Retinal pigment epithelial cell (primary cell): ENCODE results near the gene CTTNBP2.

ENCODE experiments used
- DNase-seq: peaks from one replicate; pipeline ENCODE4 v3.0.0-alpha.2; 2010; ENCODE audit warnings: low read depth
- H3K4me3 ChIP-seq: 2 replicates; pipeline ENCODE4 v1.5.1; 2011; ENCODE audit warnings: mild to moderate bottlenecking, low read length, control low read depth, moderate library complexity
- TF ChIP-seq, protein P1 (sequence below): conservative IDR thresholded peaks from 2 replicates; pipeline ENCODE4 v1.5.1; 2011; ENCODE audit warnings: low read depth, low read length, control low read depth, inconsistent platforms

The CTTNBP2 gene

DNA sequence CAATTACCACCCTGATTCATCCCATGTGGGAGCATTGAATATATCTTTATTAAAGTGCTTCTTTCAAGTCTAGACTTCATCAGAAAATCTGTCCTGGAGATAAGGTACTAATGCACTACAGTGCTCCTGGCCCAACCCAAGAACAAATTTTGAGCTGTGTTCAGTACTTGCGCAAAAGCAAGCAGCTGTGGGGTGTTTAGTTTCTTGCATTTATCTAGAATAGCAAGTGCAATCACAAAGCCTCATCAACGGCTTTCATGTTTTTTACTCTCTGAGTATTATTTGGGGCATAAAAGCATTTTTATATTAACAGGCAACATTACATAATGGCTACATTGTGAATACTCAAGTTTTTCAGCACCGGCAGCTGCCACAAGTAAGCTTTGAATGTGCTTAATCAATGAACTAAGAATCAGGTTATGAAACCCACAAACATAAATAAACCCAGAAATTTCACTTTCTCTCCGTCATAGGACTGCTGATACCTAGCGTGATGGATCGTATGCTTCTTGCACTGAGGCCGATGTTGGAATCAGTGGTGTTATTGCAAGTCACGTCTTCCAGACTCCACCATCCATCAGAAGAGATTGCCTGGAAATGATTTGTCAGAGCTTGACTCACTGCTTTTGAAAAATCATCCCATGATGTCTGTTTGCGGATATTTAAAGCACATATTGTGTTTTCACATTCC lies 113.1 kb downstream of the CTTNBP2 start:
- H3K4me3 ChIP-seq, result no peak overlapping the region
- TF ChIP-seq, protein P1, sequence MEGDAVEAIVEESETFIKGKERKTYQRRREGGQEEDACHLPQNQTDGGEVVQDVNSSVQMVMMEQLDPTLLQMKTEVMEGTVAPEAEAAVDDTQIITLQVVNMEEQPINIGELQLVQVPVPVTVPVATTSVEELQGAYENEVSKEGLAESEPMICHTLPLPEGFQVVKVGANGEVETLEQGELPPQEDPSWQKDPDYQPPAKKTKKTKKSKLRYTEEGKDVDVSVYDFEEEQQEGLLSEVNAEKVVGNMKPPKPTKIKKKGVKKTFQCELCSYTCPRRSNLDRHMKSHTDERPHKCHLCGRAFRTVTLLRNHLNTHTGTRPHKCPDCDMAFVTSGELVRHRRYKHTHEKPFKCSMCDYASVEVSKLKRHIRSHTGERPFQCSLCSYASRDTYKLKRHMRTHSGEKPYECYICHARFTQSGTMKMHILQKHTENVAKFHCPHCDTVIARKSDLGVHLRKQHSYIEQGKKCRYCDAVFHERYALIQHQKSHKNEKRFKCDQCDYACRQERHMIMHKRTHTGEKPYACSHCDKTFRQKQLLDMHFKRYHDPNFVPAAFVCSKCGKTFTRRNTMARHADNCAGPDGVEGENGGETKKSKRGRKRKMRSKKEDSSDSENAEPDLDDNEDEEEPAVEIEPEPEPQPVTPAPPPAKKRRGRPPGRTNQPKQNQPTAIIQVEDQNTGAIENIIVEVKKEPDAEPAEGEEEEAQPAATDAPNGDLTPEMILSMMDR, result no peak
- DNase-seq, result no peak

DNA sequence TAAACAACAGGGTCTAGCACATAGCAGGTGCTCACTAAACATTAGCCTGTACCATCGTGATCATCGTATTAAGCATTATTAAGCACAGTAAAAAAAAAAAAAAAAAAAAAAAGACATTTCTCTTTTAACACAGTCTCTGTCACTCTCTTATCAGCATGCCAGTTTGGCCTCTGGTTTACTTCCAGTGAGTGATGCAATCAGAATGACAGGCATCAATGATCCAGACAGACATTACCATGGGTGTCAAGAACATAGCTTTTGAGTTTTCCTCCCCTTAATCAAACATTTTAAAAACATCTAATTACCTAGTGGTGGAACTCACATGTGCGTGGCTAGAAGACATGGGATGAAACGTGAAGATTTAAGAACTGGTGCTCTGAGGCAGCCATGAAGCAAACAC lies 115.8 kb downstream of the CTTNBP2 start:
- TF ChIP-seq, protein P1, result no peak
- DNase-seq, result no peak
- no peak overlapping the region for H3K4me3 ChIP-seq

DNA sequence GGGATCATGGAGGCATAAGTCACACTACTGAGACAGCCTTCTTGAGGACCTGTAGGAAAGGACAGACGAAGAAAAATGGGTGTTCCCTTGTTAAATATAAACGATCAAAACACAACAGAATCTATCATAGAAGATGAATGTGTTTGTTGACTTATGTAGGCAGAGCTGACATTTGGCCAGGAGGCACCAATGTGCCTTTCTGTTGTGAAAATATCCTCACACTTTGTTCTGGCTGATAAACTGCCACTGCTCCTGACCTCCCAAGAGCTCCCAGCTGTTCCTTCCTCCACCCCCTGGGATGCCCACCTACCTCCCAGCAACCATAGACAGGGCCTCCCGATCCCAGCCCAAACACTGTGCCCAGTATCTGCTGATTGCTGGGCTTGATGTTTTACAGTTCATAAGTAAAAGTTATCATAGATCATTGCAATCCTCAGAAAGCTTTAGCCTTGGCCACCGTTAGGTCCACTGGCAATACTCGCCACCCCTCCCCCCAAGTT lies 116.6 kb downstream of the CTTNBP2 start:
- DNase-seq, result no peak
- no peak overlapping the region for H3K4me3 ChIP-seq
- TF ChIP-seq, protein P1, result no peak

DNA sequence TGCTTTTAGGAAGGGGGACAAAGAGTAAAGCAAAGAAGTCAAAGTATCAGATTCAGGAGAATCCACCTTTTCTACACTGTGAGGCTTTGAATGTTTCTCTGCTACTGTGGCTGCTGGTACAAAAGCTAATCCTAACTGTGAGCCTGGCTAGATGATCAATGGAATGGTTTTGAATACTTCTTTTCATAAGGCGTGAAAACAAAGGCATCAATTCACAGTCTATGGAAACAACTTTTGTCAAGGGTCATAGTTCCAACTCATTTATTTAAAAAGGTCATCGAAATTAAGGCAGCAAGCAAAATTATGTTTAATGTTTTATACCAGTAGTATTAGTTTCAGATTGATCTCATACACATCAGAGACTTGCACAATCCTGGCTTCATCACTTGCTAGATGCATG lies 118.1 kb downstream of the CTTNBP2 start:
- TF ChIP-seq, protein P1, result no peak
- no peak for DNase-seq
- H3K4me3 ChIP-seq, result no peak overlapping the region

DNA sequence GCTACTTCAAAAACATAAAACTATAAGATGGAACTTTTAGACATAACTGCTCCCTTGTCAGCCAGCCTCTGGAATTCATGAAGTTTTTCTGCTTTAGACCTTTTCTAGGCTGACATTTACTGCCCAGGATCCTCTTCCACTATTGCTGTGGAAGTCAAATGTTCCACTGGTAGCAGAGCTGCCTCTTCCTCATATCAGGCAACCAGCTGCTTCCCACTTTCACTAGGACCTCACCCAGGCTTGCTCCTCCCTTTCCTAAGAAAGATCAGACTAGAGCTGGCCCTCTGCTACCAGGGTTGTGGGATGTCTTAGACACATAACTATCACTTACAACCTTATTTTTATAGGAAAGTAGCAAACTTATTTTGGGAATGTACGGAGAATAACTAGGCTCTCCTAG lies 121.5 kb downstream of the CTTNBP2 start:
- TF ChIP-seq, protein P1, result no peak
- no peak for DNase-seq
- no peak overlapping the region for H3K4me3 ChIP-seq

GRCh38 chr7:117750612-117751563 lies 122.4 kb downstream of the CTTNBP2 start:
- no peak overlapping the region for H3K4me3 ChIP-seq
- TF ChIP-seq, protein P1, result peak; percentile 65
- DNase-seq, result peak; percentile 2
